ENCODE results near the gene SRCAP. TPM values are rescaled to one million over a fixed set of nuclear protein-coding genes. Genes with fewer than 3 reads are reported as not detected.

Gene SRCAP
- total RNA-seq, 4 donors from 2014 or later: 10.7 to 39.6 (median 26.1) TPM

DNA sequence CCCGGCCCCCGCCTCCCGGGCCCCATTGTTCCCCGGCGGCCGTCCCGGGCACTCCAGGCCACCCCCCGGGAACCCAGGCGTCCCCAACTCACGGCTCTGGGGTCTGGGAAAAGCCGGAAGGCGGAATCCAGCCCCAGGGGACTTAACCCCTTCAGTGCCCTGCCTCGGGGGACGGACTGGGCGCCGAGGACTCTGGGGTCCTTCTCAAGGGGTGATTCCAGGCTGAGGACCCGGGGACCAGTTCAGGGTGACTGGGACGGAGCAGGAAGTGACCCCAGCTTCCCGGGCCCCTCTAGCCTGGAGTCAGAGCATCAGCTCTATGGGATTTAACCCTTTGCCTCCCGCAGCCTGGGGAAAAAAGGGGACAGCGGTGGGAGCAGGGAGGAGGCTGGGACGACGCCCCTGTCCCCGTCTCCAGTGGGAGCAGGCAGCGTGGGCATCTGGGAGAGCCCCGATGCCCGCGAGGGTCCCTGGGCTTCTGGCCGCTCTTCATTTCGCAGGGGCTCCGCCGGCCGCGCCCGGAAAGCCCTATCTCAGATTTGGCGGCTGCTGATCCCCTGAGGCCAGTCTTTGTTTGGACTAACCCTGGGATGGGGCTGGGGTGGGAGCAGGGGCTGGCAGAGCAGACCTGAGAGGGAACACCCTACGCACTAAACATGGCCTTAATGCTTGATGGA, 88.1 kb downstream of the SRCAP start, which contains the start of gene ZNF629:
Gene ZNF629, minus strand, starts transcription at position 270 of the 677 bp plus-strand sequence. CDS start 2,723 bp downstream, outside the sequence.
- H3K4me1 ChIP-seq: peaks cover 10 to 31% (median 15%) of the 10 kb centered on the region in 3 donors
- no peaks in the 10 kb centered on the region for H3K9me3 ChIP-seq
- TF ChIP-seq POLR2A (IDR thresholded peaks at IDR 0.05): no peak
- TF ChIP-seq, protein P1, sequence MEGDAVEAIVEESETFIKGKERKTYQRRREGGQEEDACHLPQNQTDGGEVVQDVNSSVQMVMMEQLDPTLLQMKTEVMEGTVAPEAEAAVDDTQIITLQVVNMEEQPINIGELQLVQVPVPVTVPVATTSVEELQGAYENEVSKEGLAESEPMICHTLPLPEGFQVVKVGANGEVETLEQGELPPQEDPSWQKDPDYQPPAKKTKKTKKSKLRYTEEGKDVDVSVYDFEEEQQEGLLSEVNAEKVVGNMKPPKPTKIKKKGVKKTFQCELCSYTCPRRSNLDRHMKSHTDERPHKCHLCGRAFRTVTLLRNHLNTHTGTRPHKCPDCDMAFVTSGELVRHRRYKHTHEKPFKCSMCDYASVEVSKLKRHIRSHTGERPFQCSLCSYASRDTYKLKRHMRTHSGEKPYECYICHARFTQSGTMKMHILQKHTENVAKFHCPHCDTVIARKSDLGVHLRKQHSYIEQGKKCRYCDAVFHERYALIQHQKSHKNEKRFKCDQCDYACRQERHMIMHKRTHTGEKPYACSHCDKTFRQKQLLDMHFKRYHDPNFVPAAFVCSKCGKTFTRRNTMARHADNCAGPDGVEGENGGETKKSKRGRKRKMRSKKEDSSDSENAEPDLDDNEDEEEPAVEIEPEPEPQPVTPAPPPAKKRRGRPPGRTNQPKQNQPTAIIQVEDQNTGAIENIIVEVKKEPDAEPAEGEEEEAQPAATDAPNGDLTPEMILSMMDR (IDR thresholded peaks at IDR 0.05): peak in 1 of 6 experiments; percentile 26
- peak within 1 kb of the TSS; percentile 93 to 99 (median 96) for H3K4me3 ChIP-seq
- peak within 1 kb of the TSS; percentile 77 to 94 (median 91) for H3K27ac ChIP-seq
- peaks cover 5 to 25% (median 11%) of the 10 kb centered on the region in 3 donors for H3K36me3 ChIP-seq
- WGBS, 2 donors: 0% methylated on average over 2 of the region's 37 CpGs; no CpG with 5 or more reads in 1 of the 2 donors
- no peak for DNase-seq
- intact Hi-C loops (cut with DNase I): no loop called here
- H3K27me3 ChIP-seq: peaks cover 0 to 5% (median 0%) of the 10 kb centered on the region in 4 donors

DNA sequence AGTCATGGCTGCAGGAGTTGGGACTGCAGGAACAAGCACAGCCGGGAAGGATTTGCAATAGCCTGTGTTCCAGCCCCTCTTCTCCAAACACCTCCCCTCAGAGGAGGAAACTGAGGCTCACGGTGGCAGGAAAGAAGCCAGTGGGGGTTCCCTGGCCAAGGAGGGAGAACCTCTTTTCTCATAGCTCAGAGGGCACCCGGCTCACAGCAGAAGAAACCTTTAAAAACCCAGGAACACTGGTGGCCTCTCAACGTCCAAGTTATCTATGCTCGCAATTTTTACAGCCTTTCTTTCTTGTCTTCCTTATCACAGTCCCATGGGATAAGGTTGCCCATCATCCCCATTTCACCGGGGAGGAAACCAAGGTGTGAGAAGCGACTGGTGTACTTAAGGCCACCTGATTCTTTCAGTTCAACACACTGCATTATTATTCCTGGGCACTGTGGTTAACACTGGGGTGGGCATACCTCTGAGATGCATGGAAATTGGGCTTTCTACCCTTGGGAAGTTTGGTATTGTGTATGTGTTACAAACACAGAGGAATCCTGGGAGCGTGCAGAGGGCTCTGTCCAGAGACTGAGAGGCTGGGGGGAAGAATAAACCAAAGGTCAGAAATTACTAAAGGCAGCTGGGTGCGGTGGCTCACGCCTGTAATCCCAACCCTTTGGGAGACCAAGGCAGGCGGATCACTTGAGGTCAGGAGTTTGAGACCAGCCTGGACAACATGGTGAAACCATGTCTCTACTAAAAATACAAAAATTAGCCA, 88.8 kb downstream of the SRCAP start:
- intact Hi-C loops (cut with DNase I): no loop called here
- no peaks in the 10 kb centered on the region for H3K9me3 ChIP-seq
- H3K4me3 ChIP-seq: peak overlapping the region; percentile 93 to 99 (median 96)
- DNase-seq: no peak
- H3K36me3 ChIP-seq: peaks cover 0 to 18% (median 4%) of the 10 kb centered on the region in 3 donors
- no peak for TF ChIP-seq POLR2A (IDR thresholded peaks at IDR 0.05)
- TF ChIP-seq, protein P1 (IDR thresholded peaks at IDR 0.05): no peak
- peaks cover 0 to 5% (median 0%) of the 10 kb centered on the region in 4 donors for H3K27me3 ChIP-seq
- H3K27ac ChIP-seq: peak overlapping the region; percentile 77 to 94 (median 91)
- WGBS, 2 donors: 45 to 54% methylated on average over 10 of the region's 11 CpGs
- H3K4me1 ChIP-seq: peaks cover 10 to 31% (median 15%) of the 10 kb centered on the region in 3 donors

Small RNA genes lying within 50 kb of the gene (small RNA-seq; reads per million reads assigned to genes)
- gene RNU6-1043P (0 reads per million in 4 donors), gene RNU6-416P (0 reads per million in 4 donors), gene SNORA30 (4.5 to 26.6 (median 4.7) reads per million in 4 donors)

Other genes starting within 250 kb of the SRCAP start
- gene ITGAL, start 226.4 kb upstream of the SRCAP start, total RNA-seq: 1 to 10 TPM; 1.3 to 4.4 (median 2.4) TPM
- gene ZNF768, start 172.6 kb upstream of the SRCAP start, total RNA-seq: 10 to 100 TPM; 13.6 to 24.5 (median 20.6) TPM
- gene ZNF747, start 164.3 kb upstream of the SRCAP start, total RNA-seq: 10 to 100 TPM in 1 of 4 donors, 1 to 10 TPM in 3; 7.2 to 12.4 (median 8.3) TPM
- gene ZNF764, start 140.8 kb upstream of the SRCAP start, total RNA-seq: 1 to 10 TPM; 4.7 to 8.3 (median 7.2) TPM
- 10 to 100 TPM in 2 of 4 donors, 1 to 10 TPM in 2; 5.4 to 15.3 (median 10.2) TPM for gene ZNF688, start 127.5 kb upstream of the SRCAP start, total RNA-seq
- gene ZNF785, start 113.5 kb upstream of the SRCAP start, total RNA-seq: 10 to 100 TPM in 1 of 4 donors, 1 to 10 TPM in 3; 2.7 to 10.9 (median 5.6) TPM
- gene ZNF689, start 88.8 kb upstream of the SRCAP start, total RNA-seq: 1 to 10 TPM; 2.0 to 6.7 (median 3.8) TPM
- gene PRR14, start 48.2 kb upstream of the SRCAP start, total RNA-seq: 10 to 100 TPM; 16.6 to 21.8 (median 20.3) TPM
- gene FBRS, start 40.7 kb upstream of the SRCAP start, total RNA-seq: 10 to 100 TPM; 22.3 to 80.2 (median 45.3) TPM
- 10 to 100 TPM; 18.6 to 27.8 (median 21.7) TPM for gene PHKG2, start 49.3 kb downstream of the SRCAP start, total RNA-seq
- 1 to 10 TPM in 3 of 4 donors, not detected in 1; 1.3 to 5.0 (median 3.4) TPM for gene CFAP119, start 62.9 kb downstream of the SRCAP start, total RNA-seq
- 10 to 100 TPM; 53.8 to 81.1 (median 73.4) TPM for gene RNF40, start 63.2 kb downstream of the SRCAP start, total RNA-seq
- gene ZNF629, start 88.0 kb downstream of the SRCAP start, total RNA-seq: 10 to 100 TPM in 1 of 4 donors, 1 to 10 TPM in 3; 5.0 to 11.4 (median 6.2) TPM
- 10 to 100 TPM; 16.2 to 41.4 (median 25.8) TPM for gene BCL7C, start 194.9 kb downstream of the SRCAP start, total RNA-seq
- 1 to 10 TPM in 3 of 4 donors, under 1 TPM in 1; 0.53 to 3.6 (median 1.8) TPM for gene CTF1, start 197.4 kb downstream of the SRCAP start, total RNA-seq
- 10 to 100 TPM; 17.0 to 28.7 (median 25.1) TPM for gene FBXL19, start 224.4 kb downstream of the SRCAP start, total RNA-seq
- gene ORAI3, start 249.9 kb downstream of the SRCAP start, total RNA-seq: 10 to 100 TPM in 3 of 4 donors, 1 to 10 TPM in 1; 4.0 to 28.6 (median 18.0) TPM